GM20000 (cell line): ENCODE data around the gene KLRC2.
"Not testable (repeated sequence)": the region's sequence is repeated elsewhere in the genome, so short reads cannot be mapped to it uniquely, and the experiment has no call there.

Source experiments
- DNase-seq: peaks from one replicate; pipeline ENCODE4 v3.0.0; 2012; ENCODE audit warnings: low spot score
- CTCF ChIP-seq: IDR thresholded peaks from 2 replicates; pipeline ENCODE4 v1.5.1; 2012; ENCODE audit warnings: mild to moderate bottlenecking, control low read depth; ENCODE audit errors: extremely low read depth, missing control alignments

KLRC2 gene

GRCh38 chr12:10453156-10453555 lies 17.3 kb upstream of the KLRC2 start, which contains the start of gene KLRC1:
Gene KLRC1, minus strand, starts transcription at chr12:10453377. Its CDS starts 2,221 bp downstream, at chr12:10451156.
- TF ChIP-seq CTCF, result no peak

GRCh38 chr12:10448236-10448635 lies 12.4 kb upstream of the KLRC2 start:
- no peak for TF ChIP-seq CTCF
- DNase-seq, result no peak

More at GRCh38 chr12:10453156-10453555, 17.3 kb upstream of the KLRC2 start, which contains the start of gene KLRC1:
- DNase-seq, result no peak

- not testable (repeated sequence) for DNase-seq
Observed at GRCh38 chr12:10446052-10446451, 10.2 kb upstream of the KLRC2 start.

- DNase-seq, result not testable (repeated sequence)
Observed at GRCh38 chr12:10441144-10441543, 5.3 kb upstream of the KLRC2 start.

- not testable (repeated sequence) for DNase-seq
Observed at GRCh38 chr12:10439608-10440274, 3.9 kb upstream of the KLRC2 start.

- DNase-seq, result not testable (repeated sequence)
Observed at GRCh38 chr12:10437601-10438000, 1.8 kb upstream of the KLRC2 start.

- not testable (repeated sequence) for DNase-seq
Observed at GRCh38 chr12:10430623-10431022, 5.2 kb downstream of the KLRC2 start.

GRCh38 chr12:10425938-10426337 lies 9.9 kb downstream of the KLRC2 start:
- not testable (repeated sequence) for DNase-seq

GRCh38 chr12:10424260-10424899 lies 11.4 kb downstream of the KLRC2 start:
- DNase-seq, result not testable (repeated sequence)

- DNase-seq, result not testable (repeated sequence)
Observed at GRCh38 chr12:10422159-10422558, 13.7 kb downstream of the KLRC2 start.

GRCh38 chr12:10420334-10420733 lies 15.5 kb downstream of the KLRC2 start, which contains the start of gene KLRC3:
Gene KLRC3, minus strand, starts transcription at chr12:10420595. Its CDS starts 45 bp downstream, at chr12:10420550.
- DNase-seq, result not testable (repeated sequence)

- DNase-seq, result no peak
- TF ChIP-seq CTCF, result no peak
Observed at GRCh38 chr12:10409392-10409791, 26.4 kb downstream of the KLRC2 start, which contains the start of gene KLRC4. Gene KLRC4, minus strand, starts transcription at chr12:10409757. Its CDS starts 182 bp downstream, at chr12:10409575.
